Stimulated activated CD4-positive, alpha-beta T cell treated with anti-CD3 and anti-CD28 coated beads, Interleukin-15, amount 100 ng/mL, for 48 hours (primary cell): ENCODE measurements around the gene IBTK.
"Not testable (repeated sequence)": the region's sequence is repeated elsewhere in the genome, so short reads cannot be mapped to it uniquely, and the experiment has no call there.

Experiments used
- DNase-seq, 2 donors: peaks; one replicate each; pipeline ENCODE4 v3.0.0-alpha.2; 2020; ENCODE audit warnings: low read depth in 2 of 2

Gene IBTK

DNA sequence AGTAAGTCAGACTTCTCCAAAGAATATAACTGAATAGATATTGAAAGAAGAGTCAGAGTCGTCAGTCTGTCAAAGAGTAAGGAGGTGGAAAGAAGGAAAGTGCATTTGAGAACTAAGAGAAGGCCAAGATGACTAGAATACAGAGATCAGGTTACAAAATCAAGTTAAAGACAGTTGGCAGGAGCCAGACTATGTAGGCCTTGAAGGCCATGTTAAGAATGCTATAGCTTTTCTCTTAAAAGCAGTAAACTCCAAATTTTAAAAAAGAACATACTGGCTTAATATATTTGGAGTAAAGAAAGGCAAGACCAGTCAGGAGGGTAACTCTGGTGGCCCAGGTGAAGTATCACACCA, 68.8 kb downstream of the IBTK start:
- DNase-seq: no peak

DNA sequence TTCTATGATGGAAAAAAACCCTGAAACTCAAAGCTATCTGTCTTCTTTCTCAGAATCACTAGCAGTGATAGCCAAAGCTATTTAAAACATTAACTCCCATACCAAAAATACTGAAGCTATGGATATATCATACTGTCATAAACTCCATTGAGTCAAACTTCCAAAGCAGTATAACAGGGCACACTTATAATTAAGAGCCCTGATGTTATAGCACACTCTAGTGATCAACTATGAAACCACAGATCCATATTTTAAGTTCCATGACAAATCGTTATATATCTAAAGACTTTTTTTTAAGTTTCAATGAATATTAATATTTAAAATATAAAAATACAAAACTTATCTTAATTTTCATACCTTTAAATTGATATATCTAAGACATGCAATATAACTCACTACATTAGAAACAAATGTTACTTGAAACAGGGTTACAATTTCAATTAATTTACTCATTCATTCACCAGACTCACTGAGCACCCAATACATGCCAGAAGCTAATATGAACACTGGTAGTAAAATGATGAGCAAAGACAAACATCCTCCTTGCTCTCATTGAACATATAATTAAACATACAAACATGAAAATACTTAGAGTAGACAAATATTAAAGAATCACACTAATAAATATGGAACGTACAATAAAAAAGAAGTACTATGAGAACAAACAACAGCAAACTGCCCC, 69.3 kb downstream of the IBTK start:
- no peak for DNase-seq

DNA sequence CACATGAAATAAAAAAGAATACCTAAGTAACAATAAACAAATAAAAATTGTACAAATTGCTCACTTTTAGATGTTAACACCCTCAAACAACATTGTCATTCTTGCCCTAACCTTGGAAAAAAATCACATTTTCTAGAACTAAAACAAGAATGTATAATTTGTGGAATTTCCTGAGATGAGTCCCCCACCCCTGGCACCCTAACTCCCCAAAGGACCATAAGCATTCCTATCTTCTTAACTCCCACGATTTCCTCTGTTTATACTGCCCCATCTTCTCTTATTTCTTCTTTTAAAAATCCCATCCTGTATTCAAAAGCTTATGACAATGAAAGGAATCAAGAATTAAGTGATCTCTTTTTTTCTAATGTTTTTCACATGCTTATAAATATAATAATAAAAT, 70.9 kb downstream of the IBTK start:
- DNase-seq: no peak

- no peak for DNase-seq
These were observed 75.0 kb downstream of the IBTK start for GRCh38 chr6:82172594-82172993.

DNA sequence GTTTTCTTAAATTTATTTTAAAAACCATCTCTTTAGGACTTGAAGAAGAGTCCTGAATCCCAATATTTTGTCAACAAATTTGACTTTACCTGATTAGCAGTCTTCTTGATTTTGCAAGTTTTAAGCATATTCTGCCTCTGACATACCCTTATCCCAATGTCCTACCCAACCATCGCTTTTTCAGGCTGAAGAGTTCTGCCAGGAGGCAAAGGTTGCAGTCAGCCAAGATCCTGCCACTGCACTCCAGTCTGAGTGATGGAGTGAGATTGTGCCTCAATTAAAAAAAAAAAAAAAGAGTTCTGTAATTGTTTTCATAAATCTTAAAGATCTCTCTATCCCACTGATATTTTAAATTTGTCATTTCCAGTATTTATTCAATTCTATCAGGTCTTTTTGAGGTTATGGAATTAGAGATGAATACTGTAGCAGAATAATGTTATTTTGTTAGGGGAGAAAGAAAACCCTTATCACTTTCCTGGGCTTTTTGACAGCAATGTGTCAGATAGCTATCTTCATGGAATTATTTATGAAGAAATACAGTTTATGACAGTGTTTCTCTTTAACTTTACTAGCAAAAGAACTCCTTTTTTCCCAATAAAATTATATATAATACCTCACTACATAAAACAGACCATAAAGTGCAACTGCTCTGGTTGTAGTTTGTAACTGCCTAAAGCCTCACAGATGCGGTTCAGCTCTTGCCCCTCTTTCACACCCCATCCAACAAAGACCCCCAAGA, 78.2 kb downstream of the IBTK start:
- DNase-seq: no peak

GRCh38 chr6:82166493-82166892, 81.1 kb downstream of the IBTK start:
- DNase-seq: no peak

DNA sequence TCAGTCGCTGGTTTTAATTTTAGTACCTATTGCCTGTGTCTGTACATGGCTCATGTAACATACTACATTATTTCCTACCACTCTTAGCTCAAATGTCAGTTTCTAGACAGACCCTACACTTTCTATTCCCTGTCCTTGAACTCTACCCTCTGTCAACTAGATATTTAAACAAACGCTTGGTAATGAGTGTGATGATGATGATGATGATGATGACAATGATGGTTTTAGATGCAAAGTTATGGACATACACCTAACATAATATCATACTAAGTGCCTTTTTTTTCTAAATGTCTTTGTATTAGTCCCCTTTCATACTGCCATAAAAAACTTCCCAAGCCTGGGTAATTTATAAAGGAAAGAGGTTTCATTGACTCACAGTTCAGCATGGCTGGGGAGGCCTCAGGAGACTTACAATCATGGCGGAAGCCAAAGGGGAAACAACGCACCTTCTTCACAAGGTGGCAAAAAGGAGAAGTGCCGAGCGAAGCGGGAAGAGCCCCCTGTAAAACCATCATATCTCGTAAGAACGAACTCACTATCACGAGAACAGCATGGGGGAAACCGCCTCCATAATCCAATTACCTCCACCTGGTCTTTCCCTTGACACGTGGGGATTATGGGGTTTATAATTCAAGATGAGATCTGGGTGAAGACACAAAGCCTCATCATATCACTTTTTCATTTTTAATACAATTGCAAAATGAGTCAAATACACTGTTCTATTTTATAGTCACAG, 87.1 kb downstream of the IBTK start:
- no peak for DNase-seq

- DNase-seq: not testable (repeated sequence)
These were observed 94.8 kb downstream of the IBTK start for GRCh38 chr6:82152786-82153185.

GRCh38 chr6:82151147-82151546, 96.4 kb downstream of the IBTK start:
- not testable (repeated sequence) for DNase-seq

DNA sequence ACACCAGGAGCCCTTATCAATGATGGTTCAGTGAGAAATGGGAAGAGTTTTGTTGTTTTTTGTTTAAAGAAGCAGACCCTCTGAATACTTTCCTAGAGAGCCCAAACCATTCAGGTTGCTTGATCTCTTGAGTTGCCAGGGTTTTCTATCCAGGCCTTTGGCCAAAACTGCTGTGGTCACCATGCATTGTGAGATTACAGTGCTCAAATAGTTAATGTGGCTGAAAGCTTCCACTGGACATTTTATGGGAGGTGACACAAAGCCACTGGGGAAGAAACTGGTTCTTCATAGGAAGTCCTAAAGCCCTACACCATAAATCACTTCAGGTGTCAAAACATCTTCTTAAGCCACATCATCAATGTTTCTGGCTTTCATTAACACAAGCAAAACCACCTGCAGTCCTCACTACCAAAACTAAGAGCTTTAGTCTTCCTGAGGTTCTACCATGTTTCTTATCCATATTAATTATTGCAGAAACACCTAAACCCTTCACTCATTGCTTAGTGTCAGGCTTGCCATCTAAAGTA, 101.6 kb downstream of the IBTK start:
- DNase-seq: no peak

DNA sequence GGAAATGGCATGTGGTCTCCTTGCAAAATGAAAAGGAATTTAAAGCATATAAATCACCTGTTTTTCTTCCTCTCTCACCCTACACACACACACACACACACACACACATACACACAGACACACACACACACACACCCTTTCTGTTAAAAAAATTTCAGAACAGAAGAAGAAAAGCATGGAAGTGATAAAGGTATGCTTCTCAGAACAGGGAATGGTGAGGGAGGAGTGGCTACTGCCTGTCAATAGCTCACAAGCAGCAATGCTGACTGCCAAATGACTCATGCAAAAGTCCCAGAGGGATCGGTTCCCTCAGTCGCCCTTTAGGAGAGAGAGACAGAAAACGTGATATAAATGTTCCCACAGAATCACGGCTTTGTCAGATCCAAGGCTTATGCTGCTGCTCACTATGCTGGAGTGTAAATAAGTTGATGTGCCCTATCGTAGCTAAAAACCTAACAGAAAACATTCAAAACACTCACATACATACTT, 102.6 kb downstream of the IBTK start:
- DNase-seq: no peak

DNA sequence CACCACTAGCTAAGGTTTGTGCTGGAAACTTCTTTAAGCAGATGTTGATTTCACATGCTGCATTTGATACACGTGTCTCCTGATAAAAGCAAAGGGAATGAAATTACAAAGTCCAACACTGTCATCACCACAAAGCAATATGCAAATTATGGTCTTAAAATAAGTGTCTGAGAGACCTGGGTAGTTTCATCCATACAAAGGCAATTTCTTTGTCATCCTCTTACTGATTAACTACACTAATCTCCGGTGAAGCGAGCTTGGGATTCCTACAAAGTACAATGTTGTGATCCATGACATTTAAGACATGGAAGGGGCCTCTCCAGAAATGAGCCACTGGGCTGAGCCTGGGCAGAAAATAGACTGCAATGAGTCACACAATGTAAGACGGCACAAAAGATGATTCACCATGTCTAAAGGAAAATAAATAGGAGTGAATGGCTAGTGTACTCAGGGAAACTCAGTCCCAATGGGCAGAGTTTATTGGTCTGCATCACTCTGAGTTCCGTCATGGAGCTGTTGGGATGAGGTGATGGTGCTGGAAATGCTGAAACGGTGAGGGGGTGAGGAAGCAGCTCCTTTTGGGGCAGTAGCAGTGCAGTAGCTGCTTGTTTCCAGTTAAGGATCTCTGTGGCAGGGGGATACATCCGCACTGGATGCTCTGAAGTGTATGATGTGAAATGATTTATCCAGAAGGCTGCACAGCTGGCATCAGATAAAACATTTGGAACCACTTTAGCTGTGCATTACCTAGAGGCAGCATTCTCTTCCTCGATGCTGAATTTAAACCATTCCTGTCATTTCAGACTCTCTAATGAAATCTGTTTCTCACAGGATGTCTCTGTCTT, 103.3 kb downstream of the IBTK start:
- no peak for DNase-seq

DNA sequence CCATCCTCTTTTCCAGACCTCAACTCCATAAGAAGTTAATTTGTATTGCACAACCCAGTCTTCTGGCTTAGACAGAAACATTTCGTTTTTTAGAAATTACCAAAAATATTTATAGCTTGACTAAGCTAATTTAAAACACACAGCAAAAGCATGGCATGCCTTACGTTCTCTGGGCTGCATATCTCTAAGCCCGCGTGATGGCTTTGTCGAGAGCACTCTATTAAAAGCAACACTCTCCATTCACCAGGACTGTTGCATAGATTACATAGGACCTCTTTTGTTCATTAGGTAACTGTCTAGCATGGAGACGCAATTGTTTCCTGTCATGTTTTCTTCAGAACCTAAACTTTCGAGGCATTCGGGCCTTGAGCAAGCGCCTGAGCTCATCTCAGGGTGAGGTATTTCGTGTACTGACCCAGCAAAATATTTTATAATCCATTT, 104.5 kb downstream of the IBTK start:
- no peak for DNase-seq

GRCh38 chr6:82142524-82142923, 105.0 kb downstream of the IBTK start:
- DNase-seq: no peak

DNA sequence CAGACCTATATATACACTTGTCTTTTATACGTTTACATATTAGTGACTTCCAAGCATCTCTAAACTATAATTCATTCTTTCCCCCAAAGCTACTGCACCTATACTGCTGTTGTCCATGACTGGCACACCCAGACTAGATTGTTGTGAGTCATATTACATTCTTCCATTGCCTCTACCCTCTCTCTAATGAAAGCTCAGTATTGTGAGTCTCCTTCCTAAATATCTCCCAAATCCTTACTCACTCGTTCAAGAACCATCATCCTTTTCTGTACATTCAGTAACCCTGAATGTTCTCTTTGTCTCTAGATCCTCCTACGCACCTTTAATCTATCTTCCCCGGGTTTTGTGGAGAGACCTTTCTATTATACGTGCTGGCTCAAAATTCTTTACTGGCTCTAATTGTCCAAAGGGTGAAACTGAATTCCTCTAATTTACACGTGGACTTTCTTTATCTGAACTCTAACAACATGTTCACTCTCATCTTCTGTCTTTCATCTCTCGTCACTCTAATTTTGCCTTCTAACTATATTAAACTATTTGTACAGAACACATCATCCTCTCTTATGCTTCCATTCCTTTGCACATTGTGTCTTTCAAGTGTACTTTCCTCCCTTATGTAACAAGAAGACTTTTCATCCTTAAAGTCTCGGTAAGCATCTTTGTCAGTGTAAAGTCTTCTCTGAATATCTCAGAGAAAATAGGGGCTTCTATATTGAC, 109.3 kb downstream of the IBTK start:
- DNase-seq: no peak

DNA sequence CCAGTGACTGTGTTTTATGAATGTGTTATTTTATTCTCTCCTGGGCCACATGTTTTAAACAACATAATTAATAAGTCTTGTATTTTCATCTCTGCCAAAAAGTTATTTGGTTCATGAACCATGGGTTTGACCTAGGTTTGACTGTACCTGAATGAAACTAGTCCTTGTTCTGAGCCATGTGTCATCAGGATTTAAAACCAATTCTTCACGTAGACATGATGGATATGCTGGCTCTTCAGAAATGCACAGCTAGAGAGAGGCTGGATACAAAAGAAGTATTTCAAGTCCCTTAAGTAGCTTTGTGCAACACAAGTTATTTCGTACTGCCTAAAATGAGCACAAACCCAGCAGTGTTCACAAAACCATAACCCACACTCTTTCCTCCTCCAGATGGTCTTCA, 116.1 kb downstream of the IBTK start:
- DNase-seq: no peak

DNA sequence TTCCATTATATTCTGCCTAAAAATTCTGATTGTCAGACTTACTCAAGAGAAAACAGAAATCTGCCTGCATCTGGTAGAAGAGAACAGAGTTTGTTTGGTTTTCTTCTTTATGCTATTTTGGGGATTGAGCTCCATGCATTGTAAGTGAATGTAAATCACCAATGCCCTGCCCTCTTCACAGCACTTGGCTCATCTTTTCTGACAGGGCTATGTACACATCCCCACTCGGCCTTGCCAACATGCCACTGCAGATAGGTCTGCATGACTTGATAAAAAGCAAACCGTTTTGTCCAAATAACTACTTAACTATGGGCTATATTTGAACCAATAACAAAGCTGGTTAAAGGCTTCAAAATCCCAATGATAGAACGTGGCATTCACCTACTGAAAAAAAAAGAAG, 117.7 kb downstream of the IBTK start:
- DNase-seq: no peak

- DNase-seq: not testable (repeated sequence)
These were observed 118.6 kb downstream of the IBTK start for GRCh38 chr6:82128973-82129372.

GRCh38 chr6:82123632-82124031, 123.9 kb downstream of the IBTK start:
- no peak for DNase-seq
